CD4-positive, alpha-beta T cell treated with Interferon gamma for 1 hour (primary cell): ENCODE results near the gene ARAP2.

Experiments used
- DNase-seq: peaks from one replicate; pipeline ENCODE4 v3.0.0-alpha.2; 2020

ARAP2 gene

GRCh38 chr4:36177946-36178345, 66.4 kb downstream of the ARAP2 start:
- DNase-seq = no peak

- no peak for DNase-seq
Observed at GRCh38 chr4:36174570-36174969, 69.7 kb downstream of the ARAP2 start.

- no peak for DNase-seq
Observed at GRCh38 chr4:36173905-36174304, 70.4 kb downstream of the ARAP2 start.

- no peak for DNase-seq
Observed at GRCh38 chr4:36172656-36173055, 71.7 kb downstream of the ARAP2 start.

- no peak for DNase-seq
Observed at GRCh38 chr4:36168127-36168878, 76.0 kb downstream of the ARAP2 start.

- no peak for DNase-seq
Observed at GRCh38 chr4:36165631-36166005, 78.7 kb downstream of the ARAP2 start.

- no peak for DNase-seq
Observed at GRCh38 chr4:36164900-36165630, 79.2 kb downstream of the ARAP2 start.

GRCh38 chr4:36163198-36163597, 81.1 kb downstream of the ARAP2 start:
- no peak for DNase-seq

GRCh38 chr4:36159208-36159607, 85.1 kb downstream of the ARAP2 start:
- DNase-seq = no peak

- no peak for DNase-seq
Observed at GRCh38 chr4:36152735-36153134, 91.6 kb downstream of the ARAP2 start.

GRCh38 chr4:36142504-36142903, 101.8 kb downstream of the ARAP2 start:
- no peak for DNase-seq

GRCh38 chr4:36141186-36141585, 103.1 kb downstream of the ARAP2 start:
- no peak for DNase-seq

- DNase-seq = no peak
Observed at GRCh38 chr4:36140421-36140820, 103.9 kb downstream of the ARAP2 start.

GRCh38 chr4:36138220-36138619, 106.1 kb downstream of the ARAP2 start:
- no peak for DNase-seq

GRCh38 chr4:36137336-36137735, 107.0 kb downstream of the ARAP2 start:
- no peak for DNase-seq

GRCh38 chr4:36133658-36134057, 110.7 kb downstream of the ARAP2 start:
- DNase-seq = no peak

- DNase-seq = no peak
Observed at GRCh38 chr4:36133086-36133485, 111.2 kb downstream of the ARAP2 start.

- no peak for DNase-seq
Observed at GRCh38 chr4:36130641-36131040, 113.7 kb downstream of the ARAP2 start.

GRCh38 chr4:36128689-36129088, 115.6 kb downstream of the ARAP2 start:
- DNase-seq = no peak

- no peak for DNase-seq
Observed at GRCh38 chr4:36123906-36124305, 120.4 kb downstream of the ARAP2 start.

GRCh38 chr4:36115312-36115711, 129.0 kb downstream of the ARAP2 start:
- no peak for DNase-seq

- DNase-seq = no peak
Observed at GRCh38 chr4:36111172-36111571, 133.1 kb downstream of the ARAP2 start.

GRCh38 chr4:36099509-36099908, 144.8 kb downstream of the ARAP2 start:
- no peak for DNase-seq

- DNase-seq = no peak
Observed at GRCh38 chr4:36094995-36095394, 149.3 kb downstream of the ARAP2 start.

- no peak for DNase-seq
Observed at GRCh38 chr4:36091997-36092396, 152.3 kb downstream of the ARAP2 start.
